ENCODE measurements around the gene RNU5D-1. TPM values are rescaled to one million over a fixed set of nuclear protein-coding genes. Genes with fewer than 3 reads are reported as not detected.
A peak's percentile ranks its signal among the peaks of the same experiment; 100 is the strongest.

Gene RNU5D-1
- total RNA-seq, 2 donors from 2014 or later: not detected

- Mint-ChIP-seq H3K4me1 (peaks cover 5% of the 10 kb centered on the region), H3K9me3 (no peaks in the 10 kb centered on the region), H3K27me3 (ENCODE audit: insufficient read depth) (peaks cover 9% of the 10 kb centered on the region), H3K27ac (no peak overlapping the region), H3K4me3 (no peak overlapping the region), H3K36me3 (ENCODE audit: low read depth) (no peaks in the 10 kb centered on the region)
- H3K27me3 ChIP-seq (ENCODE audit: control insufficient read depth, insufficient read depth, low read length, poor library complexity, severe bottlenecking): no peaks in the 10 kb centered on the region
- no peak overlapping the region for H3K4me3 ChIP-seq (ENCODE audit: low read length)
- H3K9me3 ChIP-seq (ENCODE audit: control insufficient read depth, low read length): no peaks in the 10 kb centered on the region
- 89 to 91% methylated on average over 6 of the region's 6 CpGs for WGBS, 2 experiments (ENCODE audit: insufficient coverage in 1 of 2, insufficient read length in 1 of 2)
- no peak for TF ChIP-seq CTCF (conservative IDR thresholded peaks at IDR 0.05)
- no peaks in the 10 kb centered on the region for H3K36me3 ChIP-seq (ENCODE audit: control insufficient read depth, insufficient read depth, low read length)
- no peak for DNase-seq
- peaks cover 7% of the 10 kb centered on the region for H3K4me1 ChIP-seq (ENCODE audit: control insufficient read depth, insufficient read depth, low read length)
- no peak overlapping the region for H3K27ac ChIP-seq (ENCODE audit: low read depth, low read length)
- no peak overlapping the region for H3K9ac ChIP-seq (ENCODE audit: extremely low read depth, low read length, poor library complexity, severe bottlenecking)
Measured at GRCh38 chr1:44718091-44718490, 12.9 kb downstream of the RNU5D-1 start.

GRCh38 chr1:44717653-44718052 lies 13.3 kb downstream of the RNU5D-1 start:
- Histone ChIP-seq H3K4me3 (ENCODE audit: low read length) (no peak overlapping the region), H3K27ac (ENCODE audit: low read depth, low read length) (no peak overlapping the region), H3K4me1 (ENCODE audit: control insufficient read depth, insufficient read depth, low read length) (peaks cover 7% of the 10 kb centered on the region), H3K36me3 (ENCODE audit: control insufficient read depth, insufficient read depth, low read length) (no peaks in the 10 kb centered on the region), H3K9me3 (ENCODE audit: control insufficient read depth, low read length) (no peaks in the 10 kb centered on the region), H3K27me3 (ENCODE audit: control insufficient read depth, insufficient read depth, low read length, poor library complexity, severe bottlenecking) (no peaks in the 10 kb centered on the region), H3K9ac (ENCODE audit: extremely low read depth, low read length, poor library complexity, severe bottlenecking) (no peak overlapping the region)
- no peak for DNase-seq
- no peaks in the 10 kb centered on the region for H3K36me3 Mint-ChIP-seq (ENCODE audit: low read depth)
- H3K4me1 Mint-ChIP-seq: peaks cover 5% of the 10 kb centered on the region
- no peak for TF ChIP-seq CTCF (conservative IDR thresholded peaks at IDR 0.05)
- H3K27ac Mint-ChIP-seq: no peak overlapping the region
- H3K4me3 Mint-ChIP-seq: no peak overlapping the region
- peaks cover 9% of the 10 kb centered on the region for H3K27me3 Mint-ChIP-seq (ENCODE audit: insufficient read depth)
- no peaks in the 10 kb centered on the region for H3K9me3 Mint-ChIP-seq
- WGBS, 2 experiments (ENCODE audit: insufficient coverage in 1 of 2, insufficient read length in 1 of 2): 94 to 100% methylated on average over 1 of the region's 1 CpG

DNA sequence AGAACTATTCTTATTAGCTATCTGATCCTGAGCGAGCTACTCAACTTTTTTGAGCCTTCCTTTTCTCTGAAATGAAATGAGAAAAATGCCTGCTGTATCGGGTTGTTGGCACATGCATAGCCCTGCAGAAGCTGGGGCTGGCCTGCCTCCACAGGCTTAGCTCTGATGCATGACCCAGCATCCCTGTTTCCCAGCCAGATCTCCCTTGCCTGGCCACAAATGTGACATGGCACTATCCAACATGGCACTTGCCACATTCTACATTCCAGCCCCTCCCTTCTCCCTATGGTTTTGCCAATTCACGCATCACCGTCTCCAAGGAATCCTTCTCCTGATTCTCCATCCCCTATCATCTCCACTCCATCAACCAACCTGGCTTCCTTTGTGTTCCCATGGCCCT lies 13.8 kb downstream of the RNU5D-1 start:
- H3K27ac Mint-ChIP-seq: no peak overlapping the region
- TF ChIP-seq CTCF (conservative IDR thresholded peaks at IDR 0.05): no peak

More for the DNA sequence above, 13.8 kb downstream of the RNU5D-1 start:
- Mint-ChIP-seq H3K4me3 (no peak overlapping the region), H3K9me3 (no peaks in the 10 kb centered on the region), H3K36me3 (ENCODE audit: low read depth) (no peaks in the 10 kb centered on the region), H3K4me1 (peaks cover 5% of the 10 kb centered on the region), H3K27me3 (ENCODE audit: insufficient read depth) (peaks cover 9% of the 10 kb centered on the region)
- no peak overlapping the region for H3K4me3 ChIP-seq (ENCODE audit: low read length)
- no peaks in the 10 kb centered on the region for H3K9me3 ChIP-seq (ENCODE audit: control insufficient read depth, low read length)
- peaks cover 7% of the 10 kb centered on the region for H3K4me1 ChIP-seq (ENCODE audit: control insufficient read depth, insufficient read depth, low read length)
- H3K27ac ChIP-seq (ENCODE audit: low read depth, low read length): no peak overlapping the region
- no peaks in the 10 kb centered on the region for H3K27me3 ChIP-seq (ENCODE audit: control insufficient read depth, insufficient read depth, low read length, poor library complexity, severe bottlenecking)
- no peak overlapping the region for H3K9ac ChIP-seq (ENCODE audit: extremely low read depth, low read length, poor library complexity, severe bottlenecking)
- 93 to 95% methylated on average over 3 to 4 of the region's 4 CpGs for WGBS, 2 experiments (ENCODE audit: insufficient coverage in 1 of 2, insufficient read length in 1 of 2)
- DNase-seq: peak; percentile 30
- no peaks in the 10 kb centered on the region for H3K36me3 ChIP-seq (ENCODE audit: control insufficient read depth, insufficient read depth, low read length)
